GM19452 (cell line): ENCODE data around the gene FAM185A.
"Not testable (repeated sequence)": the region's sequence is repeated elsewhere in the genome, so short reads cannot be mapped to it uniquely, and the experiment has no call there.

Experiments
- ATAC-seq: cut with Tn5 transposase; IDR thresholded peaks from one replicate; pipeline ENCODE4 v1.9.1; 2021; ENCODE audit not compliant: unreplicated experiment

The FAM185A gene

DNA sequence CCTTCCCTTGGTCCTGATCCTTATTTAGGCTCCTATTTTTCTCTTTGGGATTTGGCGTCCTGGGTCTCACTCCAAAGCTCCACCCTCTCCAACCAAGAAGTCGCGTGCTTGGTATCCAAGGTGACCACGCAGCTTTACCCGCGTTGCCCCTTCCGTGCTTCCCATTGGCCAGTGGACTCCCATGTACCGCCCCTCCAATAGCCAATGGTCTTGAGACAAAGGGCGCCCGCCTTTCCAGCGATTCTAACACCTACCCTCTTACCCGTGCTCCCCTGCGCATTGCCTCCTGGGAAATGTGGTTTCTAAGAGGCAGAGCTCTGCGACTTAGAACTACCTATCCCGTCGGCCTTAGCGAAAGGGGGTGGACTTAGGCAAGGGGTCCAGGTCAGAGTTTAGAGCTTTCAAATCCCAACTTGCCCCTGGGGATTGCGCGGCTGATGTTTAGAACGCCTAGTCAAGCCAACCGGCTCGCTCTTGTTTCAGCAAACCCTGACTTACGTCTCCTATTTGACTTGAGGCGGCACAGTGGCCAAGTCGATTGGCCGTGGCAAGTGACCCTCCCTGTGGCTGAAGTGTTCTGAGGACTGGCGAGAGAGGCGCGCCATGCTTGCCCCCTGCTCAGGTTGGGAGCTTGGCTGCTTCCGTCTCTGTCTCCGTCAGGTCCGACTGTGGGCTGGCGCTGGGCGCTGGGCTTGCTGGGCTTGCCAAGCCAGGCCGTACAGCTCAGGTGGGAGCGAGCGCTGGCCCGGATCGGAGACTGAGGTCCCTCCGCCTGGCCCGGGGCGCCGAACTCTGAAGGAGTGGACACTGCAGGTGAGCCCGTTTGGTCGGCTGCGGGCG is at the start of gene FAM185A:
FAM185A (plus strand) TSS at position 395 of the 840 bp plus-strand sequence; CDS start at position 604, 209 bp downstream.
- ATAC-seq: peak; percentile 96

- peak; percentile 84 for ATAC-seq
These were observed 35.6 kb upstream of the FAM185A start for GRCh38 chr7:102713011-102713690.

- peak; percentile 76 for ATAC-seq
These were observed 35.1 kb upstream of the FAM185A start for GRCh38 chr7:102713691-102714080.

DNA sequence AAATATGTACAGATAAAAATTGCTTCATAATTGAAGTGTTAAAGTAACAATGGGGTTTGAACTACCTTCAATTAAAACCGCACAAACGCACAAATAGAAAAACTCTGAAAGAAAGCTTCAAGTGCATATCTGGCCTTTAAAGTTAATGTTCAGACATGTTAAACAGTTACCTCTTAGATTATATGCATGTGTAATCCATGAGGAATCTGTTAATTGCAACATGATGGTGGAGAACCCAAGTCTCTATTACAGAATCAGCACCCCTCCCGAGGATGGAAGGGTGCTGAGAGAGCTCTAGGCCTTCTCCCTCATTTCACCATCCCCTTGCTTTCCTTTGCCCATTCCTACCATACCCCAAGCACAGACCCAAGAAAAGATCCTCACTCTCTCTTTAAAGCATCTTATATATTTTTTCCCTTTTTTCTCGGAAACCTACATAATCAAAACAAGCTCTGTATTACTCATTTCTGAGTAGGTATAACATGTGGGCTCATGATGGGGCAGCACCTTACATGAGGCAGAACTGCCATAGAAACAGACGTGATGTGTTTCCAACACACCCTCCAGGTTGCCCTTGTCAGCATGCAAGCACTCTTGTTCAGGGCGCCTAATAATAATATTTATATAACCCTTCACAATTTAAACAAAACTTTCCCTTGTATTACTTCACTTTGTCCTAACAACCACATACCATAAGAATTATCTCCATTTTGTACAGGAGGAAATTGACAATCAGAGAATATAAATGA is 33.9 kb upstream of the FAM185A start:
- ATAC-seq: not testable (repeated sequence)

DNA sequence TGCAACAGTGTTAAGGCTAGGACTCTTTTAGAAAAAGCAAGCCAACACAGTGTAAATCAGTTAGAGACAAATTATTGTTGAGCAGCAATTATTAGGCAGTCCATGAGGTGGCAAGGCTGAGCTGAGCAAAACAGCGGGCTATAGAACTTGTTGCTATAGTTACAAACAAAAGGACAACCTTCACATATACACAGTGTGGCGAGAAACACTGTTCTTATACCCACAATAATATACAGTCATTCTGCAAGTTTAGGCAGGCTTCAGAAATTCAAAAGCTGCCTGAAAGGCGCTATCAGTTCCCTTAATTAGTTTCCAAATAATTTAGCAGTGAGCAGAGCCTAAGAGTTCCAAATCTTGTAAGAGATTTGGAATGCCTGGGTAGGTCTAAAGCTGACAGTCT is 33.1 kb upstream of the FAM185A start:
- ATAC-seq: peak; percentile 37

DNA sequence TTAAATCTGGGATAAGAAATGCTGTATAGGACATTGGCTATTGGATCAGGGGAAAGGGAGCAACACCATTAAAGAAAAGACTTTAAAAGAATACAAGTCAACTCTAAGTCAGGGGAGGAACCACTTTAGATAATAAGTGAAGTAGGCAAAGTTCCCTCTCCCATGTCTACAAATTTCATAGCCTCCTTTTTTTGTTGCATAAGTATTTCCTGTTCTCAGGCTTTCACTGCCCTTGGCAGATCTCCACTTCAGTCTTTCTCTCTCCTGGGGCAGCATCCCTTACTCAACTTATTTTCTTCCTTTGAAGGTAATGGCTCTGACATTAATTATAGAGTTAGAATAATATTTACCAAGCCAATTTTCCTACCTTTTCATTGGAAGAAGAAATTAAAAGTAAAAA is 30.3 kb upstream of the FAM185A start:
- ATAC-seq: not testable (repeated sequence)

DNA sequence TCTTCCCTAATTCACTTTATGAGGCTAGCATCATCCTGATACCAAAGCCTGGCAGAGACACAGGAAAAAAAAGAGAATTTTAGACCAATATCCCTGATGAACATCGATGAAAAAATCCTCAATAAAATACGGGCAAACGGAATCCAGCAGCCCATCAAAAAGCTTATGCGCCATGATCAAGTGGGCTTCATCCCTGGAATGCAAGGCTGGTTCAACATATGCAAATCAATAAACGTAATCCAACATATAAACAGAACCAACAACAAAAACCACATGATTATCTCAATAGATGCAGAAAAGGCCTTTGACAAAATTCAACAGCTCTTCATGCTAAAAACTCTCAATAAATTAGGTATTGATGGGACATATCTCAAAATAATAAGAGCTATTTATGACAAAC is 22.6 kb upstream of the FAM185A start:
- not testable (repeated sequence) for ATAC-seq

DNA sequence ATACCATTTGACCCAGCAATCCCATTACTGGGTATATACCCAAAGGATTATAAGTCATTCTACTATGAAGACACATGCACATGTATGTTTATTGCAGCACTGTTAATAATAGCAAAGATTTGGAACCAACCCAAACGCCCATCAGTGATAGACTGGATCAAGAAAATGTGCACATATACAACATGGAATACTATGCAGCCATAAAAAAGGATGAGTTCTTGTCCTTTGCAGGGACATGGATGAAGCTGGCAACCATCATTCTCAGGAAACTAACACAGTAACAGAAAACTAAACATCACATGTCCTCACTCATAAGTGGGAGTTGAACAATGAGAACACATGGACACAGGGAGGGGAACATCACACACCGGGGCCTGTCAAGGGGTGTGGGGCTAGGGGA is 19.1 kb upstream of the FAM185A start:
- not testable (repeated sequence) for ATAC-seq

DNA sequence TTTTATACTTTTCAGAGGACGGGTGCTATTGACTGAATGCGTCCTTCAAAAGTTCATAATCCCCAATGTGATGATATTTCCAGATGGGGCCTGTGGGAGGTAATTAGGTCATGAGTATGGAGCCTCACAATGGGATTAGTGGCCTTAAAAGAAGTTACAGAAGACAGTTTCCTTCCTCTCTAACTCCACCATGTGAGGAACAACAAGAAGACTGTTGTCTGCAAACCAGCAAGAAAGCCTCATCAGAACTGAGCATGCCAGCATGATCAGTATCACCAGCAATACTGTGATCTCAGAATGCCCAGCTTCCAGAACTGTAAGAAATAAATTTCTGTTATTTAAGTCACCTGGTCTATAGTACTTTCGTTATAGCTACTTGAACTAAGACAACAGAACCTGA is 18.4 kb upstream of the FAM185A start:
- ATAC-seq: not testable (repeated sequence)

DNA sequence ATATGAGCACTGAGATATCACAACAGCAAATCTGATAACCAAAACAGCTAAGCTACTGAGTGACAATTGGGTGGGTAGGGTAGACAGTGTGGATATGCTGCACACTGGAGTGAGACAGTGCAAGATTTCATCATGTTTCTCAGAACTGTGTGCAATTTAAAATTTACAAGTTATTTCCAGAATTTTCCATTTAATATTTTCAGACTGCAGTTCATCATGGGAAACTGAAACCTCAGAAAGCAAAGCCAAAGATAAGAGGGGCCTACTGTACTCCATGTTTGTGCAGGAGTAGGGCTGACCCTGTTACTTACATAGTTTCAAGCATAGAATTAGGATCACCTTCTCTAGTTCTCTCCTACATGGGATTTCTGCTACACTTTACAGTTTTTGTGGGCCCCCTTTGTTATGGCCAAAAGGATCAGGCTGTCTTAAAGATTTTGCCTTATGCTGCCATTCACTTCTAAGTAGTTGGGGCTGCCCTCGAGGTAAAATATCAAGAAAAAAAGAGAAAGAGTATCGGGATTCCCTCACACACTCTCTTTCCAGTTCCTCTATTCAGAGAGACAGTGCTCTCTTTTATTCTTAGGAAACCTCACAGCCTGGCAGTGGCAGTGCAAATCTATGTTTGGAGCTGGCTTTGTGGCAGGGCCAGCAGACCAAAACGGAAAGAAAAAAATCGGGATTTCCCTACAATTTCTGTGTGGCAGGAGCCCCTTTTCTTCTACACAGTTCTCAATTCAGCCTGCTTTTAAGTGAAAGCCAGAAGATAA is 6.6 kb upstream of the FAM185A start:
- ATAC-seq: not testable (repeated sequence)

GRCh38 chr7:102743861-102744260 is 4.9 kb upstream of the FAM185A start:
- ATAC-seq: not testable (repeated sequence)

DNA sequence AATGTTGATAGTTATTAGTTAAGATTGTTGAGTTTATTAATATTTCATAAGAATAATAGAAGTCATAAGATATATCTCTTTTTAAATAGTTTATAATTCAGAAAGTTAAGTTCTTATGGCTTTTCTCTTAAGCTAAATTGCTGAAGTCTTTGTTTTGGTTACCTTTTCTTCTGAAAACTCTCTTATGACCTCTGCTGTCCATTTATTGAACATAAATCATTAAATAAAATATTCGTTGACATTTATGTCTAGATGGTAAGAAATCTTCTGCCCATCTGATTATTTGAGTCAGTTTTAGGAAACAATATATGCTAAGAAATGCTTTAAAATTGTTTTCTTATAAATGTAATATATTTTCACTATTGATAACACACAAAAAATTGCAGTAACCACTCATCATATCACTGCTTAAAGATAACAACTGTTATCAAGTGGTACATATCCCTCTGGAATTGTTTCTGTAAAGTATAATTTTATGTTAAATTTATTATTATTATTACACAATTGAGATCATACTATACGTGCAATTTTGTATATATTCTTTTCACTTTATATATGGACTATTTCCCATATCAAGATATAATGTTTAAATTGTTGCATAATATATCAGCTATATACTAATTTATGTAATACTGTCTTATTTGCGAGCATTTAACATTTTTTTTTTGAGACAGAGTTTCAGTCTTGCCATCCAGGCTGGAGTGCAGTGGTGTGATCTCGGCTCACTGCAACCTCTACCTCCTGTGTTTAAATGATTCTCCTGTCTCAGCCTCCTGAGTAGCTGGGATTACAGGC is 3.1 kb upstream of the FAM185A start:
- not testable (repeated sequence) for ATAC-seq

DNA sequence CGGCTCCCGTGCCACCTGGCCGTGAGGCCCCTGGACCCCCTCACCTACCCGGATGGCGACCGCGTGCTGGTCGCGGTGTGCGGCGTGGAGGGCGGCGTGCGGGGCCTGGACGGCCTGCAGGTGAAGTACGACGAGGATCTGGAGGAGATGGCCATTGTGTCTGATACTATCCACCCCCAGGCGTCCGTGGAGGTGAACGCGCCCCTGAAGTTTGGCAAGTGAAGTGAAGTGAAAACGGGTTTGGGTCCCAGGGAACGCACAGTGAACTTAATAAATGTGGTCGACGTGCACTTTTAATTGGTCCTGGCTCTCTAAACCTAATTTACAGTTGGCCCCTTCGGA is 617 bp downstream of the FAM185A start:
- not testable (repeated sequence) for ATAC-seq

DNA sequence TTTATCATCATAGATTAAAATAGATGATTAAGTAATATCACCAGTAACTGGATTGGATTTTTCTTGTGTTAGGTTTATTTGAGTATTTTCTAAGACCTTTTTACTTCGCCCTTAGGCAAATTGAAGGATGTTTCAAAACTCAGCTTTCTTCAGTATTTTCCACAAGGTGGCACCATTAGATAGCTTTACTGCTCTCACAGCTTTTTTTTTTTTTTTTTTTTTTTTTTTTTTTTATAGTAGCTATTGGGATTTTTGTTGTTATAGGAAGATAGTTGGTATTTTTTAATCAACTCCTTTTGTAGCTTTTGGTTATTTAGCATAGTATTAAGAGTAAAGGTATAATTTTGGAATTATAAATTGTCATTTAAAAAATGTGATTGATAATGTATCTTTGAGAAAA is 9.4 kb downstream of the FAM185A start:
- ATAC-seq: not testable (repeated sequence)

- ATAC-seq: not testable (repeated sequence)
These were observed 11.1 kb downstream of the FAM185A start for GRCh38 chr7:102759934-102760333.

- not testable (repeated sequence) for ATAC-seq
These were observed 12.4 kb downstream of the FAM185A start for GRCh38 chr7:102761234-102761633.

GRCh38 chr7:102763295-102763905 is 14.6 kb downstream of the FAM185A start:
- ATAC-seq: not testable (repeated sequence)

DNA sequence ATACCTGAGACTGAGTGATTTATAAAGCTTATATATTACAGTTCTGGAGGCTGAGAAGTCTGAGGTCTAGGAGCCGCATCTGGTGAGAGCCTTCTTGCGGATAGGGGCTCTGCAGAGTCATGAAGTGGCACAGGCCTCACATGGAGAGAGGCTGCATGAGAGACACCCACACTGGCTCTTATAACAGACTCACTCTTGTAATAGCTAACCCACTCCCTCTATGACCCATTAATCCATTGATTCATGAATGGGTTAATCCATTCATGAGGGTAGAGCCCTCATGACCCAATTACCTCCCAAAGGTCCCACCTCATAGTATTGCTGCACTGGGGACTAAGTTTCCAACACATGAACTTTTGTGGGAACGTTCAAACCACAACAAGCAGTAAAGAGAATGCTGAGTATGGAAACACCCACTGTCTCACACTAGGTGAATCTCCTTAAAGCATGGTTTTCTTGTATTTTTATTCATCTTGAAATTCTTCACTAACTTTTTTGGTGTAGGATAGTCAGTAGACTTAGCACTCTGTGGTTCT is 20.9 kb downstream of the FAM185A start:
- ATAC-seq: not testable (repeated sequence)

DNA sequence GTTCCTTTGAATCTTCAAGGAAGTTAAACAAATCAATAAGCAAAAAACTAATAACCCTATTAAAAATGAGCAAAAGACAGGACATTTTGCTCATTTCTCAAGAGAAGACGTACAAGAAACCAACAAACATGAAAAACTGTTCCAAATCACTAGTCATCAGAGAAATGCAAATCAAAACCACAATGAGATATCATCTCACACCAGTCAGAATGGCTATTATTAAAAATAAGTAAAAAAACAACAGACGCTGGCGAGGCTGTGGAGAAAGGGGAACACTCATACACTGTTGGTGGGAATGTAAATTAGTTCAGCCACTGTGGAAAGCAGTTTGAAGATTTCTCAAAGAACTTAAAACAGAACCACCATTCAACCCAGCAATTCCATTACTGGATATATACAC is 21.7 kb downstream of the FAM185A start:
- ATAC-seq: not testable (repeated sequence)
